Peyer's patch (tissue), 4 donors: ENCODE results near the gene GMPR2. TPM values are rescaled to one million over a fixed set of nuclear protein-coding genes. Genes with fewer than 3 reads are reported as not detected.

ENCODE experiments used
- DNase-seq, 3 donors: peaks; one replicate each; pipeline ENCODE4 v3.0.0-alpha.2; 2017 to 2019
- H3K27ac ChIP-seq, 4 donors: fragments of 200-600 bp; sonication (generic); one replicate each; pipeline ENCODE4 v1.5.1; 2016 to 2019
- H3K27me3 ChIP-seq, 2 donors: fragments of 200-600 bp; sonication (generic); one replicate each; pipeline ENCODE4 v1.5.1; 2019
- H3K36me3 ChIP-seq, 3 donors: fragments of 200-600 bp; sonication (generic); one replicate each; pipeline ENCODE4 v1.5.1; 2016 to 2019
- H3K4me1 ChIP-seq, 4 donors: fragments of 200-600 bp; sonication (generic); one replicate each; pipeline ENCODE4 v1.5.1; 2016 to 2019
- H3K4me3 ChIP-seq, 4 donors: fragments of 200-600 bp; sonication (generic); 1 replicate in 3 of 4; 2 replicates in 1 of 4; pipeline ENCODE4 v1.5.1; 2016 to 2019; ENCODE audit warnings: mild to moderate bottlenecking in 1 of 4
- H3K9me3 ChIP-seq, 4 donors: fragments of 200-600 bp; sonication (generic); one replicate each; pipeline ENCODE4 v1.5.1; 2016 to 2019; ENCODE audit warnings: mild to moderate bottlenecking in 1 of 4
- CTCF ChIP-seq, 6 experiments: fragments of 450-650 bp in 4 of 6; fragments of 200-600 bp in 2 of 6; sonication (generic) in 1 of 6; IDR thresholded peaks; one replicate each; pipeline ENCODE4 v1.5.1; 2017 to 2019; ENCODE audit warnings: antibody characterized with exemption in 6 of 6, mild to moderate bottlenecking in 3 of 6, moderate library complexity in 1 of 6
- POLR2A ChIP-seq, 2 donors: fragments of 450-650 bp; IDR thresholded peaks; one replicate each; pipeline ENCODE4 v1.5.1; 2017; ENCODE audit warnings: antibody characterized with exemption in 2 of 2, mild to moderate bottlenecking in 2 of 2, moderate library complexity in 2 of 2
- total RNA-seq, 4 donors: library from RNA; depleted of rRNA; stranded (reverse); fragments of >200 nt; gene quantifications; one replicate each; pipeline ENCODE4 v1.1.0, GENCODE V29; 2016

GMPR2 gene
- total RNA-seq, 4 donors from 2014 or later: 52.7 to 59.4 (median 55.3) TPM

GRCh38 chr14:24256960-24257359 lies 24.2 kb downstream of the GMPR2 start:
- Histone ChIP-seq H3K4me1 (no peaks in the 10 kb centered on the region), H3K27me3 (no peaks in the 10 kb centered on the region), H3K27ac (no peak overlapping the region), H3K9me3 (no peaks in the 10 kb centered on the region), H3K4me3 (no peak overlapping the region), H3K36me3 (peaks cover 0 to 10% (median 0%) of the 10 kb centered on the region in 3 donors)
- TF ChIP-seq POLR2A (IDR thresholded peaks at IDR 0.05) (no peak), CTCF (IDR thresholded peaks at IDR 0.05) (no peak)
- DNase-seq: peak in 1 of 3 donors; percentile 26

GRCh38 chr14:24258119-24258518 lies 25.4 kb downstream of the GMPR2 start:
- no peak overlapping the region for H3K4me3 ChIP-seq
- DNase-seq: peak in 1 of 3 donors; percentile 33
- peaks cover 0 to 10% (median 0%) of the 10 kb centered on the region in 3 donors for H3K36me3 ChIP-seq
- no peak for TF ChIP-seq CTCF (IDR thresholded peaks at IDR 0.05)
- no peak for TF ChIP-seq POLR2A (IDR thresholded peaks at IDR 0.05)
- H3K27me3 ChIP-seq: no peaks in the 10 kb centered on the region
- H3K4me1 ChIP-seq: no peaks in the 10 kb centered on the region
- H3K9me3 ChIP-seq: no peaks in the 10 kb centered on the region
- H3K27ac ChIP-seq: no peak overlapping the region

- no peaks in the 10 kb centered on the region for H3K4me1 ChIP-seq
- no peak for TF ChIP-seq CTCF (IDR thresholded peaks at IDR 0.05)
- TF ChIP-seq POLR2A (IDR thresholded peaks at IDR 0.05): no peak
- no peak overlapping the region for H3K27ac ChIP-seq
- H3K27me3 ChIP-seq: no peaks in the 10 kb centered on the region
- DNase-seq: no peak
- H3K9me3 ChIP-seq: no peaks in the 10 kb centered on the region
- no peak overlapping the region for H3K4me3 ChIP-seq
- peaks cover 0 to 10% (median 0%) of the 10 kb centered on the region in 3 donors for H3K36me3 ChIP-seq
These were observed 26.0 kb downstream of the GMPR2 start for GRCh38 chr14:24258548-24259265.

GRCh38 chr14:24259282-24260025 lies 26.7 kb downstream of the GMPR2 start:
- no peak overlapping the region for H3K4me3 ChIP-seq
- no peaks in the 10 kb centered on the region for H3K27me3 ChIP-seq
- DNase-seq: no peak
- H3K4me1 ChIP-seq: no peaks in the 10 kb centered on the region
- TF ChIP-seq CTCF (IDR thresholded peaks at IDR 0.05) (no peak), POLR2A (IDR thresholded peaks at IDR 0.05) (no peak)
- peaks cover 0 to 10% (median 0%) of the 10 kb centered on the region in 3 donors for H3K36me3 ChIP-seq
- H3K9me3 ChIP-seq: no peaks in the 10 kb centered on the region
- H3K27ac ChIP-seq: no peak overlapping the region

- no peaks in the 10 kb centered on the region for H3K27me3 ChIP-seq
- no peak for DNase-seq
- H3K4me3 ChIP-seq: no peak overlapping the region
- no peak overlapping the region for H3K27ac ChIP-seq
- peaks cover 0 to 7% (median 0%) of the 10 kb centered on the region in 3 donors for H3K36me3 ChIP-seq
- no peaks in the 10 kb centered on the region for H3K4me1 ChIP-seq
- no peak for TF ChIP-seq POLR2A (IDR thresholded peaks at IDR 0.05)
- TF ChIP-seq CTCF (IDR thresholded peaks at IDR 0.05): no peak
- no peaks in the 10 kb centered on the region for H3K9me3 ChIP-seq
These were observed 27.5 kb downstream of the GMPR2 start for GRCh38 chr14:24260026-24260779.
